ENCODE results near the gene PTHLH. TPM values are rescaled to one million over a fixed set of nuclear protein-coding genes. Genes with fewer than 3 reads are reported as not detected.

PTHLH gene
- total RNA-seq, 3 donors from 2014 or later (not counting 1 experiment from before 2014, with no cell fraction given), result not detected

GRCh38 chr12:27996761-27997160, 24.2 kb upstream of the PTHLH start:
- Mint-ChIP-seq H3K27ac (no peak overlapping the region), H3K9me3 (peaks cover 4 to 11% of the 10 kb centered on the region in 2 donors), H3K4me3 (no peak overlapping the region), H3K36me3 (no peaks in the 10 kb centered on the region), H3K4me1 (no peaks in the 10 kb centered on the region), H3K27me3 (ENCODE audit: low read depth in 2 of 2) (peaks cover 0 to 2% of the 10 kb centered on the region in 2 donors)
- Histone ChIP-seq H3K27me3 (ENCODE audit: control insufficient read depth, insufficient read depth, low read length) (no peaks in the 10 kb centered on the region), H3K36me3 (ENCODE audit: control insufficient read depth, insufficient read depth, low read length) (no peaks in the 10 kb centered on the region), H3K4me3 (ENCODE audit: low read length) (no peak overlapping the region), H3K4me1 (ENCODE audit: control insufficient read depth, insufficient read depth, low read length) (no peaks in the 10 kb centered on the region), H3K27ac (ENCODE audit: low read length) (no peak overlapping the region), H3K9me3 (ENCODE audit: control insufficient read depth, insufficient read depth, low read length) (no peaks in the 10 kb centered on the region)
- no peak for ATAC-seq
- no peak for DNase-seq
- intact Hi-C loops (cut with micrococcal nuclease), result no loop called here
- TF ChIP-seq, protein P1, sequence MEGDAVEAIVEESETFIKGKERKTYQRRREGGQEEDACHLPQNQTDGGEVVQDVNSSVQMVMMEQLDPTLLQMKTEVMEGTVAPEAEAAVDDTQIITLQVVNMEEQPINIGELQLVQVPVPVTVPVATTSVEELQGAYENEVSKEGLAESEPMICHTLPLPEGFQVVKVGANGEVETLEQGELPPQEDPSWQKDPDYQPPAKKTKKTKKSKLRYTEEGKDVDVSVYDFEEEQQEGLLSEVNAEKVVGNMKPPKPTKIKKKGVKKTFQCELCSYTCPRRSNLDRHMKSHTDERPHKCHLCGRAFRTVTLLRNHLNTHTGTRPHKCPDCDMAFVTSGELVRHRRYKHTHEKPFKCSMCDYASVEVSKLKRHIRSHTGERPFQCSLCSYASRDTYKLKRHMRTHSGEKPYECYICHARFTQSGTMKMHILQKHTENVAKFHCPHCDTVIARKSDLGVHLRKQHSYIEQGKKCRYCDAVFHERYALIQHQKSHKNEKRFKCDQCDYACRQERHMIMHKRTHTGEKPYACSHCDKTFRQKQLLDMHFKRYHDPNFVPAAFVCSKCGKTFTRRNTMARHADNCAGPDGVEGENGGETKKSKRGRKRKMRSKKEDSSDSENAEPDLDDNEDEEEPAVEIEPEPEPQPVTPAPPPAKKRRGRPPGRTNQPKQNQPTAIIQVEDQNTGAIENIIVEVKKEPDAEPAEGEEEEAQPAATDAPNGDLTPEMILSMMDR (IDR thresholded peaks at IDR 0.05), result no peak
- 80% methylated on average over 3 of the region's 3 CpGs for WGBS (ENCODE audit: insufficient coverage)

DNA sequence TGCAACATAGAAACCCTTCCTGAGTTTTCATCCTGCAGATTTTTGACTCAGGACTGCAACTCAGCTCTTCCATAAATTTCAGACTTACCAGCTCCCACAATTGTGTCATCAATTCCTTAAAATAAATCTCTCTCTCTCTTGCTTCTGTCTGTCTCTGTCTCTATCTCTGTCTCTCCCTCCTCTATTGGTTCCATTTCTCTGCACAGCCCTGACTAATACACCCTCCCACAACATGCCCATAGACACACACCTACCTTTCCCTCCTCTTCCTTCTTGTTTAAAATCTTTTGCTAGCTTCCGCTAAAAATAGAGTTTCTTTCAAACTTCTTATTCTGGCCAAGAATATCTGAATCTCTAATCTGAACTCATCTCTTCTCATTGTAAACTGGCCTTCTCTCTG, 22.9 kb upstream of the PTHLH start:
- TF ChIP-seq, protein P1 (IDR thresholded peaks at IDR 0.05), result no peak
- Mint-ChIP-seq H3K27me3 (ENCODE audit: low read depth in 2 of 2) (peaks cover 0 to 2% of the 10 kb centered on the region in 2 donors), H3K4me1 (no peaks in the 10 kb centered on the region), H3K9me3 (peaks cover 0 to 6% of the 10 kb centered on the region in 2 donors), H3K36me3 (no peaks in the 10 kb centered on the region), H3K4me3 (no peak overlapping the region), H3K27ac (no peak overlapping the region)
- H3K4me3 ChIP-seq (ENCODE audit: low read length), result no peak overlapping the region
- no peaks in the 10 kb centered on the region for H3K27me3 ChIP-seq (ENCODE audit: control insufficient read depth, insufficient read depth, low read length)
- 96% methylated on average over 1 of the region's 1 CpG for WGBS (ENCODE audit: insufficient coverage)
- H3K4me1 ChIP-seq (ENCODE audit: control insufficient read depth, insufficient read depth, low read length), result no peaks in the 10 kb centered on the region
- no peaks in the 10 kb centered on the region for H3K36me3 ChIP-seq (ENCODE audit: control insufficient read depth, insufficient read depth, low read length)
- intact Hi-C loops (cut with micrococcal nuclease), result no loop called here
- no peaks in the 10 kb centered on the region for H3K9me3 ChIP-seq (ENCODE audit: control insufficient read depth, insufficient read depth, low read length)
- no peak for DNase-seq
- no peak for ATAC-seq
- H3K27ac ChIP-seq (ENCODE audit: low read length), result no peak overlapping the region

DNA sequence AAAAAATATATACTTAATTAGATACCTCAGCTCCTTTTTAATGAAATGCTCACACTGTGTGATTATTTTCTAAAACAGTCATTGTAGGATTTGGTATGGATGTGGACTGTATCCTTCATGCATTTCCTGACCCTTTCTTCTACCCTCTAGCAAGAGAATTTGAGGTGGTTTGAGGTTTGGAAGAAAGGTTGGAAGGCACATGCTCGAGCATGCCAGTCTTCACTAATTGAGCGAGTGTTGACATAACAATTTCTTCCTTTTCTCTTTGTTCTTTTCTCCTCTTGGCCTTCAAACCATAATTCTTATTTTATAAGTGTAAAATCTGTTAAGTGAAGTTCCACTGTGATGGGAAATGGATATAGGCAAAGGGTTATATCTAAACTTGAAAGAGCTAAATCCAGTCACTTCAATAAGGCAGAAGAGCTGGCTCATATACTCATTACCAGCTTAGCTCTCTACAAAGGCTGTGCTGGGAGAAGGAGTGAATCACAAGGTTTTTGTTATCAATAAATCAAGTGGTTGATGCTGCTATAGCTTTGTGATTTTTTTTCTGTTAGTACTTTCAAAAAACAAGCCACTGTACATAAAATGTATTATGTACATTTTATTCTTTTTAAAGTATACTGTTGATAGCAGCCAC, 16.2 kb upstream of the PTHLH start:
- H3K4me3 ChIP-seq (ENCODE audit: low read length), result no peak overlapping the region
- no peaks in the 10 kb centered on the region for H3K27me3 Mint-ChIP-seq (ENCODE audit: low read depth in 2 of 2)
- DNase-seq (no peak), ATAC-seq (no peak)
- H3K27ac ChIP-seq (ENCODE audit: low read length), result no peak overlapping the region
- H3K36me3 ChIP-seq (ENCODE audit: control insufficient read depth, insufficient read depth, low read length), result no peaks in the 10 kb centered on the region
- TF ChIP-seq, protein P1 (IDR thresholded peaks at IDR 0.05), result no peak
- no peaks in the 10 kb centered on the region for H3K4me1 Mint-ChIP-seq
- WGBS (ENCODE audit: insufficient coverage), result no CpG with 5 or more reads among the region's 2 CpGs
- no peaks in the 10 kb centered on the region for H3K9me3 ChIP-seq (ENCODE audit: control insufficient read depth, insufficient read depth, low read length)
- no peaks in the 10 kb centered on the region for H3K36me3 Mint-ChIP-seq
- H3K4me1 ChIP-seq (ENCODE audit: control insufficient read depth, insufficient read depth, low read length), result no peaks in the 10 kb centered on the region
- H3K27ac Mint-ChIP-seq, result no peak overlapping the region
- no peak overlapping the region for H3K4me3 Mint-ChIP-seq
- no peaks in the 10 kb centered on the region for H3K27me3 ChIP-seq (ENCODE audit: control insufficient read depth, insufficient read depth, low read length)
- peaks cover 0 to 7% of the 10 kb centered on the region in 2 donors for H3K9me3 Mint-ChIP-seq
- intact Hi-C loops (cut with micrococcal nuclease), result no loop called here

DNA sequence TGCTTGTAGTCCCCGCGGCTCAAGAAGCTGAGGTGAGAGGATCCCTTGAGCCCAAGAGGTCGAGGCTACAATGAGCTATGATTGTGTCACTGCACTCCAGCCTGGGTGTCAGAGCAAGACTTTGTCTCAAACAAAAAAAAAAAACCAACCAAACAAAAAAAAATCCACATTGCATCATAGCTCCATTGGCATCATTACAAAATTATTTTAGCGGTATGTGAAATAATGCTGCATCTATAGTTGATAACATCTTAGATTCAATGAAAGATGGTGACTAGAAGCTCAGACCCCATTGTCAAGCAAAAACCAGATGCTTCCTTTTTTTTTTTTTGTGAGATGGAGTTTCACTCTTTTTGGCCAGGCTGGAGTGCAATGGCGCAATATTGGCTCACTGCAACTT, 14.8 kb upstream of the PTHLH start:
- H3K27ac Mint-ChIP-seq, result no peak overlapping the region
- TF ChIP-seq, protein P1 (IDR thresholded peaks at IDR 0.05), result no peak
- H3K4me3 Mint-ChIP-seq, result no peak overlapping the region
- H3K9me3 Mint-ChIP-seq, result peaks cover 0 to 7% of the 10 kb centered on the region in 2 donors
- no peak for ATAC-seq
- no peak overlapping the region for H3K4me3 ChIP-seq (ENCODE audit: low read length)
- H3K27ac ChIP-seq (ENCODE audit: low read length), result no peak overlapping the region
- no peaks in the 10 kb centered on the region for H3K4me1 ChIP-seq (ENCODE audit: control insufficient read depth, insufficient read depth, low read length)
- H3K27me3 Mint-ChIP-seq (ENCODE audit: low read depth in 2 of 2), result peaks cover 0 to 7% of the 10 kb centered on the region in 2 donors
- H3K27me3 ChIP-seq (ENCODE audit: control insufficient read depth, insufficient read depth, low read length), result no peaks in the 10 kb centered on the region
- H3K36me3 ChIP-seq (ENCODE audit: control insufficient read depth, insufficient read depth, low read length), result no peaks in the 10 kb centered on the region
- 59% methylated on average over 3 of the region's 5 CpGs for WGBS (ENCODE audit: insufficient coverage)
- H3K9me3 ChIP-seq (ENCODE audit: control insufficient read depth, insufficient read depth, low read length), result no peaks in the 10 kb centered on the region
- intact Hi-C loops (cut with micrococcal nuclease), result no loop called here
- no peaks in the 10 kb centered on the region for H3K4me1 Mint-ChIP-seq
- no peaks in the 10 kb centered on the region for H3K36me3 Mint-ChIP-seq
- no peak for DNase-seq
